Measurements from ENCODE around the gene SNTA1.

Gene SNTA1

GRCh38 chr20:33372993-33373441, 70.5 kb downstream of the SNTA1 start:
- H3K27me3 ChIP-seq (replicated peaks; ENCODE audit: control insufficient read depth, insufficient read depth, low read length) = no peaks in the 10 kb centered on the region
- H3K36me3 ChIP-seq (ENCODE audit: control insufficient read depth, insufficient read depth, low read length) = peaks cover 12% of the 10 kb centered on the region
- TF ChIP-seq CTCF (IDR thresholded peaks at IDR 0.05; ENCODE audit: insufficient read depth, low read length, poor library complexity, severe bottlenecking) = no peak
- no peak for DNase-seq (ENCODE audit: extremely low read depth, insufficient read length)
- no peak overlapping the region for H3K4me3 ChIP-seq (replicated peaks; ENCODE audit: low read depth, low read length)

DNA sequence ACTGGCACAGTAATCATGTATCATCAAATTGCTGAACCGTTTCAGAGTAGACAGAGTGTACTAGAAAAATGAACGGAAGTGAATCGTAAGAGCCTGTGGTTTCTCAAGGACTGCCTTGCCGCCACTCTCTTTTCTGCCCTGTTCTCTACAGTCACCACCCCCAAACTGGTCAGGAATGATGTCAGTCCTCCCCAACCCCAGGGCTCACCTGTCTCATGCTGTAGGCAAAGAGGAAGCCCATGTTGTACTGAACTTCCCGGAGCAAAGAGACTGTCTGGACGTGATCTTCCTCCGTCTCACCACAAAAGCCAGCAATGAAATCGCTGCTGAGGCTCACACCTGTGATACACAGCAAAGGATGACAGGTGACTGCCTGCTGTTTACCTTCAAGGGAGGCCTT, 73.3 kb downstream of the SNTA1 start:
- no peak for TF ChIP-seq CTCF (IDR thresholded peaks at IDR 0.05; ENCODE audit: insufficient read depth, low read length, poor library complexity, severe bottlenecking)
- no peak for DNase-seq (ENCODE audit: extremely low read depth, insufficient read length)
- no peaks in the 10 kb centered on the region for H3K27me3 ChIP-seq (replicated peaks; ENCODE audit: control insufficient read depth, insufficient read depth, low read length)
- H3K4me3 ChIP-seq (replicated peaks; ENCODE audit: low read depth, low read length) = no peak overlapping the region
- H3K36me3 ChIP-seq (ENCODE audit: control insufficient read depth, insufficient read depth, low read length) = peaks cover 15% of the 10 kb centered on the region

DNA sequence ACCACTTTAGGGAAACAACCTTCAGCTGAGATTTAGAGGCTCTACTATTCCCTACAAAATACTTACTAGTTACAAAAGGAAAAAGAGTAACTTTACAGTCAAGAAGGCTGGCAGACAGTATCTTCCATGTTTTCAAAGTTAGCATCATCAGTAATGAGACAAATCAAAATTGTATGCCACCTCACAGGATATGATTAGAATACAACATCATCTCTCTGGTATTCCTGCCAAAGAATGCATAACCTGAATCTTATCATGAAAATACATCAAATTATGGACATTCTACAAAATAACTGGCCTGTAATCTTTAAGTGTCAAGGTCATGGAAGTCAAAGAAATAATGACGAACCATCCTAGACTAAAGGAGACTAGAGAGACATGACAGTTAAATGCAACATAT, 80.7 kb downstream of the SNTA1 start:
- Histone ChIP-seq H3K27me3 (replicated peaks; ENCODE audit: control insufficient read depth, insufficient read depth, low read length) (no peaks in the 10 kb centered on the region), H3K4me3 (replicated peaks; ENCODE audit: low read depth, low read length) (no peak overlapping the region), H3K36me3 (ENCODE audit: control insufficient read depth, insufficient read depth, low read length) (peaks cover 20% of the 10 kb centered on the region)
- no peak for DNase-seq (ENCODE audit: extremely low read depth, insufficient read length)
- TF ChIP-seq CTCF (IDR thresholded peaks at IDR 0.05; ENCODE audit: insufficient read depth, low read length, poor library complexity, severe bottlenecking) = no peak

DNA sequence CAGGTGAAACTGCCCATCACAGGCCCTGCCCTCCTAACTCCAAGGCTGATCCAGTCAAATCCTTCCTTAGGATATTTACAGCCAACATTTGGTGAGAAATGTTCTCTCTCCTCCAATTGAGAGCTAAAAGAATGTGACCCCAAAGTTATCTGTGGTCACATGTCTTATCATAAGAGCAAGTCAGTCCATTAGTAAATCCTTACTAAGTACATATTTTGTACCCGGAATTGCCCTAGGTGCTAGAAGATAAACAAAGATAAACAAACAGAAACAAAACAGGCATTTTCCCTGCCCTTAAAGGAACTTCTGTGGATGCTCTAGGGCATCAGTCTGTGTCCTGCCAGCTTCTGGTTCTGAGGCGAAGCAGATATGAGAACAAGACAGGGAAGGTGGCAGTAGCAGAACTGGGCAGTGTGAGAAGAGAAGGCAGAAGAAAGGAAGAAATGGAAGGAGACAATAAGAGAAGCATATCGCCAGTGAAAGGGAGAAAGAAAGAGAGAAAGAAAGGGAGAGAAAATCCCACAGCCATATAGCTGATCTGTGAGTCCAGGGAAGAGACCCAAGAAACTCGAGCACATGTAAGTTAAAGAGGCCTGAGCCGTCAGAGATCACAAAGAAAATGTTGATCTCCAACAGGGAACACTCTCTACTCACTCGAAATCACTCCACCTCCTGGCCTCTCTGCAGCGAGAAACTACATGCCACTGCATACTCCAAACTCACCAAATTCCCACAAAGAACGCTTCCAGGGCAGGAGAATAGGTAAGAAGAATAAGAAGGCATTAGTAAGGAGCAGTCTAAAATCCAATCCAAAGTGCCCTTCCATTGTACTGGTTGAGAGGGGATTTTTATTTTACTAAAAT, 83.9 kb downstream of the SNTA1 start:
- Histone ChIP-seq H3K36me3 (ENCODE audit: control insufficient read depth, insufficient read depth, low read length) (peaks cover 11% of the 10 kb centered on the region), H3K4me3 (replicated peaks; ENCODE audit: low read depth, low read length) (no peak overlapping the region), H3K27me3 (replicated peaks; ENCODE audit: control insufficient read depth, insufficient read depth, low read length) (no peaks in the 10 kb centered on the region)
- no peak for TF ChIP-seq CTCF (IDR thresholded peaks at IDR 0.05; ENCODE audit: insufficient read depth, low read length, poor library complexity, severe bottlenecking)
- no peak for DNase-seq (ENCODE audit: extremely low read depth, insufficient read length)

Data from GM06990 (cell line).